A673 (cell line): ENCODE data around the gene GDPD3. TPM values are rescaled to one million over a fixed set of nuclear protein-coding genes. Genes with fewer than 3 reads are reported as not detected.

ENCODE experiments used
- BruUV-seq: library from RNA; stranded (reverse); fragments of 400-500 nt; replicated peaks from 2 replicates; lab custom pipeline; 2021; lab: Mats Ljungman, UMichigan
- CTCF ChIA-PET: fragments of 300-600 bp; sonication (Branson Sonifier 250); formaldehyde crosslinking; loops from one replicate; lab custom pipeline; 2022; ENCODE audit warnings: antibody characterized with exemption; lab: Charles Lee
- POLR2A ChIA-PET: fragments of 300-600 bp; sonication (Branson Sonifier 250); formaldehyde crosslinking; loops from one replicate; lab custom pipeline; 2022; ENCODE audit warnings: antibody characterized with exemption; ENCODE audit not compliant: low non-redundant PET; lab: Charles Lee
- DNase-seq: peaks from one replicate; pipeline ENCODE4 v3.0.0-alpha.2; 2015; ENCODE audit warnings: low spot score
- H3K27ac ChIP-seq: fragments of 200-600 bp; sonication (generic); 2 replicates; pipeline ENCODE4 v1.5.1; 2016; ENCODE audit warnings: mixed run types, low read depth, mild to moderate bottlenecking, mixed read lengths, antibody characterized with exemption, low read length; ENCODE audit not compliant: poor library complexity, severe bottlenecking
- H3K27me3 ChIP-seq: fragments of 200-600 bp; sonication (generic); replicated peaks from 2 replicates; pipeline ENCODE4 v1.6.1; 2017; ENCODE audit warnings: mixed run types, low read depth, mild to moderate bottlenecking, mixed read lengths, antibody characterized with exemption, low read length; ENCODE audit not compliant: insufficient read depth, poor library complexity
- H3K36me3 ChIP-seq: fragments of 200-600 bp; sonication (generic); 2 replicates; pipeline ENCODE4 v1.6.1; 2016; ENCODE audit warnings: mixed run types, mild to moderate bottlenecking, mixed read lengths, antibody characterized with exemption, low read length; ENCODE audit not compliant: insufficient read depth, poor library complexity, severe bottlenecking
- H3K4me1 ChIP-seq: fragments of 200-600 bp; sonication (generic); 2 replicates; pipeline ENCODE4 v1.6.1; 2017; ENCODE audit warnings: mixed run types, mild to moderate bottlenecking, mixed read lengths, antibody characterized with exemption, low read length; ENCODE audit not compliant: insufficient read depth, poor library complexity, severe bottlenecking
- H3K4me3 ChIP-seq: fragments of 200-600 bp; sonication (generic); 2 replicates; pipeline ENCODE4 v1.5.1; 2016; ENCODE audit warnings: low read depth, mixed run types, mild to moderate bottlenecking, mixed read lengths, low read length; ENCODE audit not compliant: poor library complexity, severe bottlenecking
- H3K9me3 ChIP-seq: fragments of 200-600 bp; sonication (generic); 2 replicates; pipeline ENCODE4 v1.6.1; 2016; ENCODE audit warnings: mixed run types, low read depth, mild to moderate bottlenecking, mixed read lengths, antibody characterized with exemption, low read length; ENCODE audit not compliant: poor library complexity, severe bottlenecking
- CTCF ChIP-seq: fragments of 300-800, 200-600 bp; sonication (generic); conservative IDR thresholded peaks from 2 replicates; pipeline ENCODE4 v1.5.1; 2017; ENCODE audit warnings: low read depth, mild to moderate bottlenecking, antibody characterized with exemption, low read length, moderate library complexity, mixed read lengths
- EZH2 ChIP-seq: fragments of 200-600 bp; sonication (generic); IDR thresholded peaks from 2 replicates; pipeline ENCODE4 v1.6.1; 2017; ENCODE audit warnings: borderline replicate concordance, low read depth, mild to moderate bottlenecking, mixed read lengths, antibody characterized with exemption, low read length; ENCODE audit not compliant: poor library complexity, severe bottlenecking
- intact Hi-C: fragments of 100-400 bp; cut with micrococcal nuclease; formaldehyde crosslinking; loops from one replicate; pipeline ENCODE4 v1.10.0; 2022; ENCODE audit not compliant: unreplicated experiment
- total RNA-seq: library from RNA; stranded (reverse); gene quantifications from 2 replicates; pipeline ENCODE4 v1.2.3, GENCODE V29; 2021

Gene GDPD3
- total RNA-seq, 1 experiment from 2014 or later = 2.5 TPM

- no TSS peak for BruUV-seq
- Histone ChIP-seq H3K27ac (no peak overlapping the region), H3K9me3 (no peaks in the 10 kb centered on the region), H3K36me3 (peaks cover 65% of the 10 kb centered on the region), H3K27me3 (no peaks in the 10 kb centered on the region), H3K4me3 (no peak overlapping the region), H3K4me1 (peaks cover 28% of the 10 kb centered on the region)
- intact Hi-C loops = loop anchor here (10.0 kb wide), 1 partner anchor 625 kb away; the partner anchor contains the start of gene SRCAP
- POLR2A ChIA-PET = interaction anchor here (0.8 kb wide), 1 partner anchor 12 kb away, joined by 4 read pairs; no protein-coding TSS in a partner anchor
- CTCF ChIA-PET = interaction anchor here (0.7 kb wide), 1 partner anchor 42 kb away, joined by 3 read pairs; no protein-coding TSS in a partner anchor
- peak; percentile 56 for DNase-seq
- no peak for TF ChIP-seq EZH2
- TF ChIP-seq CTCF = no peak
Observed at GRCh38 chr16:30069611-30070462, 43.5 kb downstream of the GDPD3 start.

- peak overlapping the region; percentile 6 for H3K27ac ChIP-seq
- H3K36me3 ChIP-seq = peaks cover 65% of the 10 kb centered on the region
- peak; percentile 54 for DNase-seq
- H3K4me3 ChIP-seq = no peak overlapping the region
- ChIA-PET POLR2A (interaction anchor here (0.8 kb wide), 1 partner anchor 11 kb away, joined by 4 read pairs; no protein-coding TSS in a partner anchor), CTCF (no interaction called here)
- peak; percentile 56 for TF ChIP-seq CTCF
- no peak for TF ChIP-seq EZH2
- intact Hi-C loops = loop anchor here (10.0 kb wide), 1 partner anchor 626 kb away; the partner anchor contains the start of gene SRCAP
- H3K27me3 ChIP-seq = no peaks in the 10 kb centered on the region
- H3K9me3 ChIP-seq = no peaks in the 10 kb centered on the region
- no TSS peak for BruUV-seq
- H3K4me1 ChIP-seq = peaks cover 32% of the 10 kb centered on the region
Observed at GRCh38 chr16:30068750-30069610, 44.4 kb downstream of the GDPD3 start.

GRCh38 chr16:30068333-30068732 lies 45.0 kb downstream of the GDPD3 start:
- H3K9me3 ChIP-seq = no peaks in the 10 kb centered on the region
- no peaks in the 10 kb centered on the region for H3K27me3 ChIP-seq
- BruUV-seq = no TSS peak
- ChIA-PET POLR2A (no interaction called here), CTCF (no interaction called here)
- H3K27ac ChIP-seq = peak overlapping the region; percentile 6
- DNase-seq = no peak
- H3K36me3 ChIP-seq = peaks cover 65% of the 10 kb centered on the region
- intact Hi-C loops = loop anchor here (10.0 kb wide), 1 partner anchor 626 kb away; the partner anchor contains the start of gene SRCAP
- no peak overlapping the region for H3K4me3 ChIP-seq
- peaks cover 38% of the 10 kb centered on the region for H3K4me1 ChIP-seq
- TF ChIP-seq CTCF (no peak), EZH2 (no peak)
